ENCODE measurements around the gene PAK5.

The PAK5 gene

GRCh38 chr20:9838378-9839295 is at the start of gene PAK5:
Gene PAK5 (minus strand): TSS chr20:9839076. CDS start chr20:9644328, 194,748 bp downstream.
- no peak for DNase-seq

GRCh38 chr20:9887706-9888105 is 48.8 kb upstream of the PAK5 start:
- no peak for DNase-seq

- no peak for DNase-seq
These were observed 47.4 kb upstream of the PAK5 start for GRCh38 chr20:9886227-9886626.

GRCh38 chr20:9884666-9885065 is 45.8 kb upstream of the PAK5 start:
- DNase-seq: no peak

GRCh38 chr20:9884061-9884460 is 45.2 kb upstream of the PAK5 start:
- no peak for DNase-seq

GRCh38 chr20:9877932-9878495 is 39.1 kb upstream of the PAK5 start:
- no peak for DNase-seq

GRCh38 chr20:9867196-9867980 is 28.5 kb upstream of the PAK5 start:
- no peak for DNase-seq

- no peak for DNase-seq
These were observed 13.7 kb upstream of the PAK5 start for GRCh38 chr20:9852566-9852965.

GRCh38 chr20:9839626-9840025 is 750 bp upstream of the PAK5 start:
- DNase-seq: no peak

GRCh38 chr20:9838035-9838377 is 870 bp downstream of the PAK5 start:
- no peak for DNase-seq

GRCh38 chr20:9837634-9838033 is 1.2 kb downstream of the PAK5 start:
- DNase-seq: no peak

- DNase-seq: no peak
These were observed 3.6 kb downstream of the PAK5 start for GRCh38 chr20:9835302-9835701.

- DNase-seq: no peak
These were observed 7.8 kb downstream of the PAK5 start for GRCh38 chr20:9831032-9831431.

- DNase-seq: no peak
These were observed 9.0 kb downstream of the PAK5 start for GRCh38 chr20:9829835-9830234.

- DNase-seq: no peak
These were observed 21.2 kb downstream of the PAK5 start for GRCh38 chr20:9817654-9818053.

- DNase-seq: no peak
These were observed 23.2 kb downstream of the PAK5 start for GRCh38 chr20:9815632-9816031.

- DNase-seq: no peak
These were observed 28.1 kb downstream of the PAK5 start for GRCh38 chr20:9810738-9811137.

- no peak for DNase-seq
These were observed 29.6 kb downstream of the PAK5 start for GRCh38 chr20:9809271-9809670.

GRCh38 chr20:9808166-9808565 is 30.7 kb downstream of the PAK5 start:
- no peak for DNase-seq

- no peak for DNase-seq
These were observed 31.7 kb downstream of the PAK5 start for GRCh38 chr20:9807136-9807535.

GRCh38 chr20:9800421-9800820 is 38.5 kb downstream of the PAK5 start:
- DNase-seq: no peak

GRCh38 chr20:9794831-9795230 is 44.0 kb downstream of the PAK5 start:
- DNase-seq: no peak

- DNase-seq: no peak
These were observed 46.2 kb downstream of the PAK5 start for GRCh38 chr20:9792674-9793073.

- no peak for DNase-seq
These were observed 49.7 kb downstream of the PAK5 start for GRCh38 chr20:9789131-9789530.
